Natural killer cell (primary cell): Measurements from ENCODE around the gene SEL1L2. TPM values are rescaled to one million over a fixed set of nuclear protein-coding genes. Genes with fewer than 3 reads are reported as not detected.

Experiments
- ATAC-seq, 3 donors: fragments of 150-1000 bp in 2 of 3; fragments of 200-7000 bp in 1 of 3; cut with Tn5 transposase; 1 replicate in 1 of 3; 2 replicates in 2 of 3; pipeline ENCODE4 v1.10.0; 2021; ENCODE audit warnings: mild to moderate bottlenecking in 2 of 3, moderate library complexity in 2 of 3
- DNase-seq, 2 donors: peaks; one replicate each; pipeline versions ENCODE4 v3.0.0 to v3.0.0-alpha.2; 2013 to 2021; ENCODE audit warnings: mixed read lengths in 1 of 2
- H3K27ac ChIP-seq: one replicate; pipeline ENCODE4 v1.5.1; 2013; ENCODE audit warnings: mild to moderate bottlenecking, low read length
- H3K27me3 ChIP-seq: one replicate; pipeline ENCODE4 v1.6.1; 2013; ENCODE audit warnings: low read length; ENCODE audit not compliant: control insufficient read depth, insufficient read depth
- H3K36me3 ChIP-seq: one replicate; pipeline ENCODE4 v1.6.1; 2013; ENCODE audit warnings: low read length; ENCODE audit not compliant: control insufficient read depth, insufficient read depth
- H3K4me1 ChIP-seq: one replicate; pipeline ENCODE4 v1.6.1; 2013; ENCODE audit warnings: low read length; ENCODE audit not compliant: control insufficient read depth, insufficient read depth
- H3K4me3 ChIP-seq: one replicate; pipeline ENCODE4 v1.5.1; 2013; ENCODE audit warnings: low read length
- H3K9me3 ChIP-seq: one replicate; pipeline ENCODE4 v1.6.1; 2013; ENCODE audit warnings: low read length; ENCODE audit not compliant: control insufficient read depth, insufficient read depth
- H3K27ac Mint-ChIP-seq, 2 donors: one replicate each; pipeline ENCODE4 v1.8.0; 2022; ENCODE audit warnings: mild to moderate bottlenecking in 2 of 2, mixed read lengths in 2 of 2, moderate library complexity in 1 of 2
- H3K27me3 Mint-ChIP-seq, 2 donors: one replicate each; pipeline ENCODE4 v1.8.0; 2022; ENCODE audit warnings: low read depth in 2 of 2, mixed read lengths in 2 of 2
- H3K36me3 Mint-ChIP-seq: one replicate; pipeline ENCODE4 v1.8.0; 2022; ENCODE audit warnings: mixed read lengths
- H3K4me1 Mint-ChIP-seq, 2 donors: one replicate each; pipeline ENCODE4 v1.8.0; 2022; ENCODE audit warnings: mixed read lengths in 2 of 2
- H3K4me3 Mint-ChIP-seq: one replicate; pipeline ENCODE4 v1.8.0; 2022; ENCODE audit warnings: mild to moderate bottlenecking, moderate library complexity, mixed read lengths
- H3K9me3 Mint-ChIP-seq, 2 donors: one replicate each; pipeline ENCODE4 v1.8.0; 2022; ENCODE audit warnings: mixed read lengths in 2 of 2
- WGBS: methylation state at CpG from one replicate; pipeline ENCODE4 v1.1.7; 2013; ENCODE audit warnings: missing lambda C conversion rate; ENCODE audit not compliant: insufficient coverage; 5-methylcytosine and 5-hydroxymethylcytosine counted together
- intact Hi-C: fragments of 100-400 bp; cut with micrococcal nuclease; formaldehyde crosslinking; loops from one replicate; pipeline ENCODE4 v1.14.2; 2022
- total RNA-seq, 4 donors: library from RNA; stranded (reverse); fragments of 120-200 nt in 1 of 4; gene quantifications; one replicate each; pipeline versions ENCODE4 v1.2.3 to v1.2.4, GENCODE V29; 2013 to 2022
- TF ChIP-seq, protein P1 (sequence below): fragments of 200-600 bp; IDR thresholded peaks from one replicate; pipeline ENCODE4 v1.8.0; 2022; ENCODE audit warnings: antibody characterized with exemption

SEL1L2 gene
- total RNA-seq, 3 donors from 2014 or later (not counting 1 experiment from before 2014, with no cell fraction given) = not detected

GRCh38 chr20:13934992-13935894, 55.2 kb downstream of the SEL1L2 start:
- intact Hi-C loops = no loop called here
- Histone ChIP-seq H3K4me3 (no peak overlapping the region), H3K27me3 (no peaks in the 10 kb centered on the region), H3K4me1 (no peaks in the 10 kb centered on the region), H3K36me3 (no peaks in the 10 kb centered on the region), H3K9me3 (no peaks in the 10 kb centered on the region), H3K27ac (no peak overlapping the region)
- no peak for ATAC-seq
- Mint-ChIP-seq H3K36me3 (no peaks in the 10 kb centered on the region), H3K4me3 (no peak overlapping the region), H3K27ac (no peak overlapping the region), H3K27me3 (no peaks in the 10 kb centered on the region), H3K4me1 (no peaks in the 10 kb centered on the region), H3K9me3 (peaks cover 0 to 7% of the 10 kb centered on the region in 2 donors)
- WGBS = 68% methylated on average over 6 of the region's 6 CpGs
- TF ChIP-seq, protein P1, sequence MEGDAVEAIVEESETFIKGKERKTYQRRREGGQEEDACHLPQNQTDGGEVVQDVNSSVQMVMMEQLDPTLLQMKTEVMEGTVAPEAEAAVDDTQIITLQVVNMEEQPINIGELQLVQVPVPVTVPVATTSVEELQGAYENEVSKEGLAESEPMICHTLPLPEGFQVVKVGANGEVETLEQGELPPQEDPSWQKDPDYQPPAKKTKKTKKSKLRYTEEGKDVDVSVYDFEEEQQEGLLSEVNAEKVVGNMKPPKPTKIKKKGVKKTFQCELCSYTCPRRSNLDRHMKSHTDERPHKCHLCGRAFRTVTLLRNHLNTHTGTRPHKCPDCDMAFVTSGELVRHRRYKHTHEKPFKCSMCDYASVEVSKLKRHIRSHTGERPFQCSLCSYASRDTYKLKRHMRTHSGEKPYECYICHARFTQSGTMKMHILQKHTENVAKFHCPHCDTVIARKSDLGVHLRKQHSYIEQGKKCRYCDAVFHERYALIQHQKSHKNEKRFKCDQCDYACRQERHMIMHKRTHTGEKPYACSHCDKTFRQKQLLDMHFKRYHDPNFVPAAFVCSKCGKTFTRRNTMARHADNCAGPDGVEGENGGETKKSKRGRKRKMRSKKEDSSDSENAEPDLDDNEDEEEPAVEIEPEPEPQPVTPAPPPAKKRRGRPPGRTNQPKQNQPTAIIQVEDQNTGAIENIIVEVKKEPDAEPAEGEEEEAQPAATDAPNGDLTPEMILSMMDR = no peak
- no peak for DNase-seq

DNA sequence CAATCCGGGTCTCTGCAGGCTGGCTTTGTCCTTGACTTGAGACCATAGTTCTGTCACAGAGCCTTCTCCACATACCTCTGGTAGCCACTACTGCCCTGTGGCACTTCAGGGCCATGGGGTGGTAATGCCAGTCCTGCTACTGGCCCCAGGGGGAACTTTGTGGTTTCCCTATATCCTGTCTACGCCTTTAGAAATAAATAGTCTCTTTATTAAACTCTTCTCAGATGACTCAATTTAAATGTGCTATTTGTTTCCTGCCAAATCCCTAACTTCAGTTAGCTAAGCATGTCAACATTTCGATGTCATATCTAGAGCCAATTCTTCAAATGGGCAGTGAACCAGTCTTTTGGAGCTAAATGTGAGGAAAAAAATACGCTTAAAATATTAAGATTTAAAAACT, 60.1 kb downstream of the SEL1L2 start:
- 44% methylated on average over 4 of the region's 4 CpGs for WGBS
- H3K36me3 Mint-ChIP-seq = no peaks in the 10 kb centered on the region
- no peaks in the 10 kb centered on the region for H3K27me3 Mint-ChIP-seq
- H3K4me3 Mint-ChIP-seq = no peak overlapping the region
- intact Hi-C loops = no loop called here
- Histone ChIP-seq H3K9me3 (no peaks in the 10 kb centered on the region), H3K4me3 (no peak overlapping the region), H3K36me3 (no peaks in the 10 kb centered on the region), H3K27me3 (no peaks in the 10 kb centered on the region), H3K27ac (no peak overlapping the region), H3K4me1 (no peaks in the 10 kb centered on the region)
- H3K9me3 Mint-ChIP-seq = peaks cover 0 to 4% of the 10 kb centered on the region in 2 donors
- H3K4me1 Mint-ChIP-seq = no peaks in the 10 kb centered on the region
- ATAC-seq (no peak), DNase-seq (no peak)
- H3K27ac Mint-ChIP-seq = no peak overlapping the region
- TF ChIP-seq, protein P1 = no peak

GRCh38 chr20:13929836-13930235, 60.6 kb downstream of the SEL1L2 start:
- Mint-ChIP-seq H3K4me3 (no peak overlapping the region), H3K27ac (no peak overlapping the region), H3K4me1 (no peaks in the 10 kb centered on the region), H3K9me3 (peaks cover 0 to 4% of the 10 kb centered on the region in 2 donors), H3K36me3 (no peaks in the 10 kb centered on the region), H3K27me3 (no peaks in the 10 kb centered on the region)
- H3K27ac ChIP-seq = no peak overlapping the region
- intact Hi-C loops = no loop called here
- TF ChIP-seq, protein P1 = no peak
- H3K36me3 ChIP-seq = no peaks in the 10 kb centered on the region
- no peak for DNase-seq
- ATAC-seq = no peak
- 95% methylated on average over 6 of the region's 6 CpGs for WGBS
- H3K4me3 ChIP-seq = no peak overlapping the region
- H3K4me1 ChIP-seq = no peaks in the 10 kb centered on the region
- H3K9me3 ChIP-seq = no peaks in the 10 kb centered on the region
- no peaks in the 10 kb centered on the region for H3K27me3 ChIP-seq
